IMR-90 (cell line): ENCODE results near the gene CELSR1.

Source experiments
- CEBPB ChIP-seq: IDR thresholded peaks from 2 replicates; pipeline ENCODE4 v1.6.1; 2012; ENCODE audit warnings: low read depth, low read length, improper control_type of control experiment
- MXI1 ChIP-seq: IDR thresholded peaks from 2 replicates; pipeline ENCODE4 v1.6.1; 2012; ENCODE audit warnings: low read depth, mild to moderate bottlenecking, low read length, moderate library complexity, borderline replicate concordance
- POLR2A ChIP-seq: IDR thresholded peaks from 2 replicates; pipeline ENCODE4 v1.6.1; 2012; ENCODE audit warnings: mild to moderate bottlenecking, low read depth, low read length
- RAD21 ChIP-seq: IDR thresholded peaks from 2 replicates; pipeline ENCODE4 v1.6.1; 2012; ENCODE audit warnings: low read length, improper control_type of control experiment
- RCOR1 ChIP-seq: IDR thresholded peaks from 2 replicates; pipeline ENCODE4 v1.6.1; 2012; ENCODE audit warnings: mild to moderate bottlenecking, low read length, improper control_type of control experiment; ENCODE audit not compliant: insufficient replicate concordance
- RFX5 ChIP-seq: IDR thresholded peaks from 2 replicates; pipeline ENCODE4 v1.8.0; 2012; ENCODE audit warnings: low read depth, mild to moderate bottlenecking, low read length, moderate library complexity
- SMC3 ChIP-seq: fragments of 150-350 bp; IDR thresholded peaks from 2 replicates; pipeline ENCODE4 v1.6.1; 2016; ENCODE audit warnings: low read depth, mild to moderate bottlenecking, antibody characterized with exemption, low read length, moderate library complexity
- TF ChIP-seq, protein P1 (sequence below): conservative IDR thresholded peaks from 2 replicates; pipeline ENCODE4 v1.5.1; 2012; ENCODE audit warnings: mild to moderate bottlenecking, low read depth, low read length, improper control_type of control experiment

DNA sequence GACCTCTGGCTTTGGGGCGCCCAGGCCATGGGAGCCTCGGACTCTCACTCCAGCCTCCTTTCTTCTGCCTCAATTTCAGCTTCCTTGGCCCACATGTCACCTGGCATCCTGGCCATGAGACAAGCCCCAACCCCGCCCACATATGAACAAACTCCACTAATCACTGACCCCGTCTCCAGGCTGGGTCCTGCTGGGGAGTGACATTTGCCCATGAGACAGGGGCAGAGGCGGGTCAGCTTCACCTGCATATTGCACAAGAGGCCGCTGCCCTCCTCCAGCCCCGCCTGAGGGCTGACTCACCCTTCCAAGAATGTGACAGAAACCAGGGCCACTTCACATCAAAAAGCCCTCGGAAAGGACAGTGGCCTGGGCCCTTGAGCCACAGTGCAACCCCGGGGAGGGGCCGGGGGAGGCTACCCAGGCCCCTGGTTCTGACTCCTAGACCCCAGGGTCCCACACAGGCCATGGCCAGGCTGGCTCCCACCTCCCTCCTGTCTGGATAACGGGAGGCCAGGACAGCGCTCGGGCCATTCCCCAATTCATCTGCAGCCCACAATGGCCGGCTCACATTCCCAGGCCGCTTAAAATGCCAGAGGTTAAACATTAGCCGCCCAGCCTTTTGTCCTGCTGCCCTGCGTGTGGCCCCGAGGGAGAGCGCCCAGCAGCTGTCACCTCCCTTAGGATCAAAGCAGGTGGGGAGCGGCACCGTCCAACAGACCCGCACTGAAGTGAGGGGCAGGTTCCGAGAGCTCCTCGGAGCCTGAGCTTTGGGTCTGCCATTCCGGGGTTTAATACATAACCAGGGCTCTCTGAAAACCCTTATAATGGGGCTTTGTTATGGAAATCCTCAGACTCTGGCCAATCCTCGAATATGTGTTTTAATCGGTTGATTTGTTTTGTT is 159.6 kb downstream of the CELSR1 start:
- TF ChIP-seq CEBPB: peak; percentile 82
- TF ChIP-seq POLR2A: no peak
- TF ChIP-seq SMC3: no peak
- TF ChIP-seq MXI1: no peak
- TF ChIP-seq, protein P1, sequence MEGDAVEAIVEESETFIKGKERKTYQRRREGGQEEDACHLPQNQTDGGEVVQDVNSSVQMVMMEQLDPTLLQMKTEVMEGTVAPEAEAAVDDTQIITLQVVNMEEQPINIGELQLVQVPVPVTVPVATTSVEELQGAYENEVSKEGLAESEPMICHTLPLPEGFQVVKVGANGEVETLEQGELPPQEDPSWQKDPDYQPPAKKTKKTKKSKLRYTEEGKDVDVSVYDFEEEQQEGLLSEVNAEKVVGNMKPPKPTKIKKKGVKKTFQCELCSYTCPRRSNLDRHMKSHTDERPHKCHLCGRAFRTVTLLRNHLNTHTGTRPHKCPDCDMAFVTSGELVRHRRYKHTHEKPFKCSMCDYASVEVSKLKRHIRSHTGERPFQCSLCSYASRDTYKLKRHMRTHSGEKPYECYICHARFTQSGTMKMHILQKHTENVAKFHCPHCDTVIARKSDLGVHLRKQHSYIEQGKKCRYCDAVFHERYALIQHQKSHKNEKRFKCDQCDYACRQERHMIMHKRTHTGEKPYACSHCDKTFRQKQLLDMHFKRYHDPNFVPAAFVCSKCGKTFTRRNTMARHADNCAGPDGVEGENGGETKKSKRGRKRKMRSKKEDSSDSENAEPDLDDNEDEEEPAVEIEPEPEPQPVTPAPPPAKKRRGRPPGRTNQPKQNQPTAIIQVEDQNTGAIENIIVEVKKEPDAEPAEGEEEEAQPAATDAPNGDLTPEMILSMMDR: no peak
- no peak for TF ChIP-seq RCOR1
- no peak for TF ChIP-seq RFX5
- no peak for TF ChIP-seq RAD21
